NOMO-1 treated with DMSO at 0.1 percent for 48 hours (cell line): ENCODE data around the gene HES2.
"Not testable (repeated sequence)": the region's sequence is repeated elsewhere in the genome, so short reads cannot be mapped to it uniquely, and the experiment has no call there.

Source experiments
- DNase-seq: peaks from one replicate; lab custom pipeline; 2025; ENCODE audit not compliant: unreplicated experiment; lab: John Stamatoyannopoulos, UW

Gene HES2

DNA sequence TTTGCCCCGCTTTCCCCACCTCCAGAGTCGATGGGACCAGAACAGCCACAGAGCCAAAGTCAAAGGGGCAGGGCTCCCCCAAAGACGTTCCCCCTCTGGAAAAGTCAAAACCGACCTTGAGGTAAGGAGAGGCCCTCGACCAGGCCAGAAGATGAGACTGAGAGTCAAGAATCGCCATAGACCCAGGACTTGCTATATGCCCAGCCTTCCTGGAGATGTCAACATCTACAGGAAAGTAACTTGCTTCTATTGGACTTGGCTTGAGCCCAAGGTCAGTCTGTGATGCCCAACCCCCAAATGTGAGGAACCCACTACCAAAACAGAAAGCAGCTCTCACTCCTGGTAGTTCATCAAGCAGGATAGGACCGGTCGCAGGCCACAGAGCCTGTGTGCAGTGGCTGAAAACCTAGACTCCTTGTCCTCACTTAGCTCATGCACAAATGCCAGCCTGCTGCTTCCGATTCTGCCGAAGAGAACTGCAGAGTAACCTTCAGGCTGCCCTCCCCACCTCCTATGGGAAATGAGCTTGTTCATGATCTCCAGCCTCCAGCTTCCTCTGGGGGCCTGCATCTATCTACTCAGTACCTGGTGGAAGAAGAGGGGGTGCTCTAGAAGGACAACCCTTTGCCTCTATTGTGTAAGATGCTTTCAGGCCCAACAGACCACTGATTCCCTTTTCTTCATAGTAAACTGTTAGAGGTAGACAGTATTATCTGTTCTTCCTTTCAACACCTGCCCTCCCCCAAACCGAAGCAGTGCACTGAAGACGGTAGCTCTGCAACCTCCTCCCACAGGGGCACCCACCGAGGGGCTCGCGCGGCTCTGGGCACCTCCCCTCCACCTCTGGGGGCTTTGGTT is 27.5 kb downstream of the HES2 start:
- DNase-seq = peak; percentile 16

DNA sequence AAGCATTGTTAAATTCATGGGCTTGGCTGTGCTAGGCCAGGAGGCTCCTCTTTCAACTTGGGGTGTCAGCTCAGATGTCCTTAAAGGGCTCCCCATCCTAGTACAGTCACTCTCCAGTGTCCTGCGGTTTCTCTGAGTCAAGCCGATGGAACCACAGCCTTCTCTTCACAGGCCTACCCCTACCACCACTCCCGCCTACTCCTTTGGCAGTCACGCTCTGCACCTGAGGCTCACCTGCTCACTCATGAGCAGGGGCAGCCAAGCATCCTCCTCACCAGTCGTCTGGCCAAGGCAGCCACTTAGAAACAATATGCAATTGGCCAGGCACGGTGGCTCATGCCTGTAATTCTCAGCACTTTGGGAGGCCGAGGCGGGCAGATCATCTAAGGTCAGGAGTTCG is 29.7 kb downstream of the HES2 start:
- no peak for DNase-seq

DNA sequence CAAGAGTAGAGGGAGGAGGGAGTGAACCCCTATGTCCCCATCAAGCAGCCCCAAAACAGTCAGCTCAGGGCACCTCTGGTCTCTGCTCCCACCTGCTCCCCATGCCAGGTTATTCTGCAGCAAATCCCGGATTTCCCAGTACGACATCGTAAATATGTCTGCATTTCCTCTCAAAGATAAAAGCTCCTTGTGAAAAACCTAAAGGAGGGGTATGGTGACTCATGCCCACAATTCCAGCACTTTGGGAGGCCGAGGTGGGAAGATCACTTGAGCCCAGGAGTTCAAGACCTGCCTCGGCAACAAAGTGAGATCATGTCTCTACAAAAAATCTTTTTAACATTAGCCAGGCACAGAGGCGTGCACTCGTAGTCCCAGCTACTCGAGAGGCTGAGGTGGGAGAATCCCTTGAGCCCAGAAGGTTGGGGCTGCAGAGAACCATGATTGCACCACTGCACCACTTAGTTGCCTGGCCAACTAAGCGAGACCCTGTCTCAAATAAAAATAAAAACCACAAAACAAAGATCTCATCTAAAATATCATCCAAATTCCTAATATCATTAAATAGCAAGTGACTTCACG is 33.3 kb downstream of the HES2 start:
- DNase-seq = no peak

DNA sequence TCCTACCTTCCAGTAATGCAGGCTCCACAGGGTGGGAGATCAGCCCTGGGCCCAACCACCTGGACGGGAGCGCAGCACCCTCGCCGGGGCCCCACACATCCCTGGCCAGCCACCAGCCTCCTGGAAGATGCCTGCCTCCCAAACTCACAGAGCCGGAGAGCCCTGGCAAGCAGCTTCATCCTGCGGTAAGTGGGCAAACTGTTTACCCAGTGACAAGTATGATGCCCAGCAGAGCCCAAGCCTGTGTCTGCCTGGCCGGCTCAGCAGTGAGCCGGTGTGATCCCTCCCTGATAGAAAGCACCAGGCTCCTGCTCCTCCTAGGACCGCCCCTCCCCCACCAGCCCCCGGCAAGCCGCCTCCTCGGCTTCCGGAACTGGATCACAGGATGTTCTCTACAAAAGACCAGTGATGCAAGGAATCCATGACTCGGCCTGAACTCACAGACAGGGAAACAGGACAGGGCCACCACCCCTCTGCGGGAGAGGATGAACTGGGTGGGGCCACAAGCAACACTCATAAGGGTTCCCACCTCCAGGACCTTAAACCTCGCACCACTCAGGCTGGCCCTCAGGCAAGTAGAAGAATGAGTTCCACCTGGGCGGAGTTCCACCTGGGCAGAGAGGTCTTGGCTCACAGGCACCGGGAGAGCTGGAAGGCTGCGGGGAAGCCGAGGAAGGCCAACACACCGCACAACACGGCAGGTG is 34.1 kb downstream of the HES2 start:
- DNase-seq = no peak

DNA sequence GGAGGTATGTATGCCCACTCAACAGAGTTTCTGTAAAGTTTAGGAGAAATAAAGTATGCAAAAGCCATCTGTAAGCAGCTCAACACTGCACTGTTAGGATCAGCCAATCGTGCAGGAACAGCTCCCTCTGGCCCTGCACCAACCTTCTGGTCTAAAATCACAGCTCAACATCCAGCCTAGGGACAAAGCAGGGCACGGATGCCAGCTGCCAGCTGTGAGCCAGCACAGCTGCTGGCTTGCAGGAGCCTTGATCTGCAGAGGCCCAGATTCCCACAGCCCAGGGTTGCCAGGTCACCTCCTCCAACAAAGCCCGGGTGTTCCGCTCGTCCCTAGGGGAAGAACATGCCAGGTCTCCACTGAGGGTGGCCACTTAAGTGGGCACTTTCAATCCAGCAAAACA is 34.8 kb downstream of the HES2 start:
- DNase-seq = no peak

DNA sequence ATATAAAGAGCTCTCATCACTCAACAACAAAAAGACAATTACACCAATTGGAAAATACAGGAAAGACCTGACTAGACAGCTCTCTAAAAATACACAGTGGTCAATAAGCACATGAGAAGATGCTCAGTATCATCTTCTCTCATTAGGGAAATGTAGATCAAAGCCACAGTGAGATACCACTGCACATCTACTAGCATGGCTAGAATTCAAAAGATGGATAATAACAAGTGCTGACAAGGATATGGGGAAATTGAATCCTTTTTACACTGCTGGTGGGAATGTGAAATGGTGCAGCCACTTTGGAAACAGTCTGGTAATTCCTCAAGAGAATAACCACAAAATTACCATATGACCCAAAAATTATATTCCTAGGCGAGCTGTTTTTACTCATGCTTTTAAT is 35.6 kb downstream of the HES2 start:
- no peak for DNase-seq

DNA sequence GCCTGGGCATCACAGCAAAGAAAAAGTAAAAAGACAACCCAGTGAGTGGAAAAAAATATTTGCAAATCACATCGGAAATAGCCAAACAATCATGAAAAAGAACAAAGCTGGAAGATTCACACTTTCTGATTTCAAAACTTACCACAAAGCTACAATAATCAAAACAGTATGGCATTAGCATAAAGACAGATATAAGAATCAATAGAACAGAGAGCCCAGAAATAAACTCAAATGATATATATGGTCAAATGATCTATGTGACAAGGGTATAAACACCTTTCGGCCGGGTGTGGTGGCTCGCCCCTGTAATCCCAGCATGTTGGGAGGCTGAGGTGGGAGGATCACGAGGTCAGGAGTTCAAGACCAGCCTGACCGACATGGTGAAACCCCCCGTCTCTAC is 39.7 kb downstream of the HES2 start:
- no peak for DNase-seq

DNA sequence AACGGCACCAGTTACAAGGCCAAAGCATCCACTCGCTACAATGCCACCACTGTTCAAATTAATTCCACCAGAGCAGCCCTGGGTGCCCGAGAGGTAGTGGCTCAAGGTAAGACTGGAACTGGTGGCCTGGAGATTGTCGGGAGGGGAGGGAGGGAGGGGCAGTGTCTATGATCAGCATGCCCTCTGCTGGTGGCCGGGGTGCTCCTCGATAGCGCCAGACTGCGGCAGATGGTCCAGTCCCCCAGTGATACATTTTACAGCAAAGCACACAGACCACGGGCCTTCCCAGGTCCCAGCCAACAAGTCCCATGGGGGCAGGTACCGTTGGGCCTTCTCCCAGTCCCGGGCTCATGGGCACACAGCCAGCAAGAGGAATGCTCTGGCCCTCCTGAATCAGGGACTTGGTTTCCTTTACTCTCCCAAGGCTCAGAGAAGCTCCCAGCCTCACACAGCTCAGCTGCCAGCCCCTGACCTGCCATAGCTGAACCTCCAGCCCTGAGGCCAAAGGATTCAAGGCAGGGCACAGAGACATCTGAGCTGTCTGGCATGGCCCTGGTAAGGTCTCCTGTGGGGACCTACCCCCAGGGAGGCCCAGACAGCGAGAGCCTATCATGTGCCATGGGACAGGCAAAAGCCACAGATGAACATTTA is 41.5 kb downstream of the HES2 start:
- no peak for DNase-seq

DNA sequence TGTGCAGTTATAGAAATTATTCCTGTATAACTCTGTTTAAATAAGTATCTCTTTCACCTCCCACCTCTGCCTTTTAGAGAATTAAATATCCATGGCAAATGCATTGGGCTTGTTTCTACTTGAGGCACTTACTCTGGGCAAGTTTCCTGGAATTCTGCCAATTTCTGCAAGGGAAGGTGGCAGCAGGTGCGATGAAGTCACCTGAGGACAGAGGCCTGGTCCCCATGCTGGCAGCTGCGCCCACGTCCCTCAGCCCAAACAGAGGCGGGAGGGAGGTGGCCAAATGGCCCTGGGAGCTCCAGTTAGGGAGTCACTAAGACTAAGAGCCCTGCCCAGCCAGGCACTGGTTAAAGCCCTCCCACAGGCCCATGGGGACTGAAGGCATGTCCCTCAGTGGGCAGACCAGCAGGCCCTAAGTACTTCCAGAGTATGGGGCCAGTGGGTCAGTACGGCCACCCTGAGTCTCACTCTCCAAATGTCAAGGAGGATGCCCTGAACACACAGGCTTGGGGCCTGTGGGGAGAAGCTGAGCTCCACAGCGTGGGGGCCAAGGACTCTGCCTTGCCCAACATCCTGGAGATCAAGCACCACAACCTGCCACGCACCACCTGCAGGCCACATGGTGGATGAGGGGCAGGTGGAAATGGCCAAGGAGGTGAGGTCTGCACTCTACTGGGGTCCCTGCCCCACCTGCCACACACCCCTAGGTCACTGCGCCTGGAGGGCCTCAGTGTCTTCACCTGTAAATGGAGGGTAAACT is 45.6 kb downstream of the HES2 start:
- DNase-seq = no peak

DNA sequence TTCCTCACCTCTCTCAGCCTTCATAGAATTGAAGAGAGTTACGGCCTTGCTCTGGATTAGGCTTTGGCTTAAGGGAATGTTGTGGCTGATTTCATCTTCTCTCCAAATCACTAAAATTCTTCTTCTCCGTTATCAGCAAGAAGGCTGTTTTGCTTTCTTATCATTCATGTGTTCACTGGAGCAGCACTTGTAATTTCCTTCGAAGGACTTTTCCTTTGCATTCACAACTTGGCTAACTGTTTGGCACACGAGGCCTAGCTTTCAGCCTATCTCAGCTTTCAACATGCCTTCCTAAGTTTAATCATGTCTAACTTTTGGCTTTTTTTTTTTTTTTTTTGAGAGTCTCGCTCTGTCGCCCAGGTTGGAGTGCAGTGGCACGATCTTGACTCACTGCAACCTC is 47.5 kb downstream of the HES2 start:
- not testable (repeated sequence) for DNase-seq

DNA sequence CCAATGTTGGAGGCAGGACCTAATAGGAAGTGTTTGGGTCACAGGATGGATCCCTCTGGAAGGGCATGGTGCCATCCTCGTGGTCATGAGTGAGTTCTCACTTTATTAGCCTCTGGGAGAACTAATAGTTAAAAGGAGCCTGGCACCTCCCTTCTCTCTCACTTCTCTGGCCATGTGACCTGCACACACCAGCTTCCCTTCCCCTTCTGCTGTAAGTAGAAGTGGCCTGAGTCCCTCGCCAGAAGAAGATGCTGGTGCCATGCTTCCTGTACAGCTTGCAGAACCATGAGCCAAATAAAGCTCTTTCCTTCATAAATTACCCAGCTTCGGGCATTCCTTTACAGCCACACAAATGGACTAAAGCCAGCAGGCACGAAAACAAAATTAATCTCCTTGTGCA is 49.7 kb downstream of the HES2 start:
- DNase-seq = no peak

DNA sequence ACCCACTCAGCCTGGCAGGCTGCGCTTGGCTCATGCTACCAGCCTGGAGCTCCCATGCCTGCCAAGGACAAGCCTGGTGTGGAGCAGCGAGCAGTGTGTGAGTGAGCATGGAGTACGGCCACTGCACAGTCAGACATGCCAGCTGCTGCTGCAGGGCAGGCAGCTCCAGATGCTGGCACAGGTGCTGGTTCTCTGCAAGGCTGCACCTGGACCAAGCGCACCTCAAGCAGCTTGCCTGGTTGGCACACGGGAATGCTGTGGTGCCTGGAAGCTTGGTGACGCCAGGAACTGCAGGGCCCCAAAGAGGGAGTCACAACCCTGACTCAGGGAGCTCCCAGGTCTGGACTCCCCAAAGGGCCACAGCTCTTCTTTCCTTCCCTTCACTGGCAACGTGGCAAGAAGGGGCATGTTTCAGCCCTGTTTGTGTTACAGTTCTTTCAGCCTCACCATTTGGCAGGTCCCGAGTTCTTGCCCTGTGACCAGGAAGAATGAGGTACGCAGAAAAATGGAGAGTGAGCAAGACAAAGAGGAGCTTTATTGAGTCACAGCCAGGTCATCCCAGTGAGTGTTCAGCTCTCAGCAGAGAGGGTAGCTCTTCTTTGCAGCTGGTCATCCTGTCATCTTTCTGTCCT is 52.2 kb downstream of the HES2 start:
- no peak for DNase-seq

DNA sequence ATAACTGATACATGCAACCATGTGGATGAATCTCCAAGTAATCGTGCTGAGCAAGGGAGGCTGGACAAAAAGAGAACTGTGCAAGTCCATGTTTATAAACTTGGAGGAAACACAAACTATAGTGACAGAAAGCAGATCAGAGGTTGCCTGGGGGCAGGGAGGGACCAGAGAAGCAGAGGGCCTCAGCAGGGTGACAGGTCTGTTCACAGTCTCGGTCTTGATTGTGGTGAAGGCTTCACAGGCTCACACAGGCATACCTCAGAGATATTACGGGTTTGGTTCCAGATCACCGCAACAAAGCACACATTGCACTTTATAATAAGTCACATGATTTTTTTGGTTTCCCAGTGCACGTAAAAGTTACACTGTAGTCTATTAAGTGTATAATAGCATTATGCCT is 54.7 kb downstream of the HES2 start:
- no peak for DNase-seq

DNA sequence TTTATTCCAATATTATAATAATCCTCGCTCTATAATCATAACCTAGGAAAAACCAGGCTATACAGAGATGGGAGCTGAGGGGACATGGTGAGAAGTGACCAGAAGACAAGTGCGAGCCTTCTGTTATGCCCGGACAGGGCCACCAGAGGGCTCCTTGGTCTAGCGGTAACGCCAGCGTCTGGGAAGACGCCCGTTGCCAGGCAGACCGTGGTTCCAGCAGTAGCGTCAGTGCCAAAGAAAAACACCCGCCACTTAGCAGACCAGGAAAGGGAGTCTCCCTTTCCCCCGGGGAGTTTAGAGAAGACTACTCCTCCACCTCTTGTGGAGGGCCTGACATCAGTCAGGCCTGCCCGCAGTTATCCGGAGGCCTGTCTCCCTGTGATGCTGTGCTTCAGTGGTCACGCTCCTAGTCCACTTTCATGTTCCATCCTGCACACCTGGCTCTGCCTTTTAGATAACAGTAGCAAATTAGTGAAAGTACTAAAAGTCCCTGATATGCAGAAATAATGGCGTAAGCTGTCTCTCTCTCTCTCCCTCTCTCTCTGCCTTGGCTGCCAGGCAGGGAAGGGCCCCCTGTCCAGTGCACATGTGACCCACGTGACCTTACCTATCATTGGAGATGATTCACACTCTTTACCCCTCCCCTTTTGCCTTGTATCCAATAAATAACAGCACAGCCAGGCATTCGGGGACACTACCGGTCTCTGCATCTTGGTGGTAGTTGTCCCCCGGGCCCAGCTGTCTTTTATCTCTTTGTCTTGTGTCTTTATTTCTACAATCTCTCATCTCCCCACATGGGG is 56.4 kb downstream of the HES2 start:
- DNase-seq = not testable (repeated sequence)
